HG02970 (cell line): ENCODE measurements around the gene MSMO1.

Experiments used
- ATAC-seq: cut with Tn5 transposase; IDR thresholded peaks from one replicate; pipeline ENCODE4 v1.9.1; 2021; ENCODE audit warnings: mild to moderate bottlenecking, moderate library complexity, moderate number of reproducible peaks; ENCODE audit not compliant: unreplicated experiment, low FRiP score

MSMO1 gene

DNA sequence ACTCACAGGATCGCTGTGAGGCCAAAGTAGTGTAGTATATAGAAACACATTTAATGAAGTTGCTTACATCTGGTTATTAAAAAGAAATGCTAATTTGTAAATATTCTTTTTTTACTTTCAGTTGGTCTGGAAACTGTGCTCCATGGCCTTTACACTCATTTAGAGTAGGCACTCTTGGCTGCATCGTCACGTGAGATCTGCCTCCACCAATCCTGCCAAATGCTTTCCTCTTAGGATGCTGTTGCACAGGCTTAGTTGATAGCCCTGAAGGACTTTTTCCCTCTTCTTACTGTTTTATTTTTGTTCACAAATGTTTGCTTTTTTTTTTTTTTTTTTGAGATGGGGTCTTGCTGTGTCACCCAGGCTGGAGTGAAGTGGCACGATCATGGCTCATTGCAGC, 57.7 kb downstream of the MSMO1 start:
- no peak for ATAC-seq

DNA sequence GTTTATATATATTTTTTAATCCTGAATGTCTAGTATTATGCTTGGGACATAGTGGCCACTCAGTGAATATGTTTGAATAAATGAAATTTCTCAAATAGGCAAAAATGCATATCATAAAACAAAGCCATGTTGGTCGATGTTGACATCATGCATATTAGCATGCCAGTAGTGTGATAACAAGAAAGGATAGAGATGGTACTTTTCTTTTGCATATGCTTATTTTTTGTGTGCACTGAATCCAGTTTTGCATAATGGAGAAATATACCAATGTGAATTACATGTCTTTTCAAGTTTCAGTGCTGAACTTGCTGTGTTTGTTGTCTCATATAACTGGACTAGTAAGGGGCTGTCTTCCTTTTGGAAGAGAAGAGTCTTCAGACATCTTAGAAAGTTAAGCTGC, 58.9 kb downstream of the MSMO1 start:
- no peak for ATAC-seq

DNA sequence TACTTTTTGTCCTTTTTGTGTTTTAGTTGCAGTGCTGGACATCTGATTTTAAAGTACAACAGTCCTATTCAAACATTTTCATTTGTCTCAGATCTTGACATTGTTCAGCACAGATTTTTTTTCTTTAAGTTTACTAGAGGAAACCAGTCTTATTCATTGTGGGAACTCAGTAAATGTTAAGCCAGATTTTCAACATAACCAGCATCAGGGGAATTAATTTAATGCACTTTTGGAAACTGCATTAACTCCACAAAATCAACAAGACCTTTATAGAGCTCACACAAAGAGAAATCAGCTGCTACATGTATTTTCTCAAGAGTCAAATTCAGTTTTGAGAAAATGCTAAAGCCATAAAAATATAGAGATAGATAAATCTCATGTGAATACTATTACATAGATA, 61.3 kb downstream of the MSMO1 start:
- ATAC-seq = no peak
